ENCODE results near the gene GALNT2. TPM values are rescaled to one million over a fixed set of nuclear protein-coding genes. Genes with fewer than 3 reads are reported as not detected.

GALNT2 gene
- total and polyA plus RNA-seq, 10 of the 15 experiments (the other 5 are each of a cell fraction or from before 2014, with no cell fraction given) = 0.52 to 27.7 (median 16.3) TPM

GRCh38 chr1:230284891-230285290, 217.9 kb downstream of the GALNT2 start:
- no peak for FAIRE-seq

More at GRCh38 chr1:230284891-230285290, 217.9 kb downstream of the GALNT2 start:
- no peaks in the 10 kb centered on the region for H3K79me2 ChIP-seq (ENCODE audit: control insufficient read depth, insufficient read depth, low read length)
- TF ChIP-seq ZNF592 (IDR thresholded peaks at IDR 0.05) (no peak), ZBTB33 (IDR thresholded peaks at IDR 0.05) (no peak), MYC (IDR thresholded peaks at IDR 0.05; ENCODE audit: insufficient read depth, insufficient read length, insufficient replicate concordance, low read length, severe bottlenecking) (no peak), ZNF622 (IDR thresholded peaks at IDR 0.05) (no peak)
- H3K4me2 ChIP-seq (ENCODE audit: control insufficient read depth, insufficient read depth) = no peak overlapping the region
- no TSS peak for BruUV-seq (replicated peaks)
- no peaks in the 10 kb centered on the region for H3K9me3 ChIP-seq (replicated peaks; ENCODE audit: control insufficient read depth, insufficient read depth, low read length)
- WGBS (ENCODE audit: insufficient coverage, insufficient replicate concordance, low lambda C conversion rate, missing lambda C conversion rate) = 71% methylated on average over 9 of the region's 10 CpGs
- DNase-seq (ENCODE audit: low read depth, low spot score) = no peak
- H2AFZ ChIP-seq (ENCODE audit: control insufficient read depth, low read depth, low read length) = no peak overlapping the region
- RAD21 ChIA-PET (ENCODE audit: unreplicated experiment) = no interaction called here
- ATAC-seq = no peak
- CTCF ChIA-PET = no interaction called here
- POLR2A ChIA-PET = no interaction called here
- no peaks in the 10 kb centered on the region; the same call in 1 of the 2 replicates for H3K4me1 ChIP-seq (ENCODE audit: control insufficient read depth, insufficient read depth, low read length)
- in situ Hi-C loops (cut with MboI) = no loop called here
- H3K27ac ChIP-seq (ENCODE audit: control insufficient read depth, insufficient read depth) = no peak overlapping the region
- H3K4me3 ChIP-seq = no peak overlapping the region
- no peaks in the 10 kb centered on the region for H4K20me1 ChIP-seq (ENCODE audit: control insufficient read depth, insufficient read depth)
- H3K36me3 ChIP-seq (ENCODE audit: control insufficient read depth in 2 of 2, insufficient read depth in 2 of 2, low read length in 1 of 2) = peaks cover 0 to 1% of the 10 kb centered on the region in 2 experiments; a peak in 1 of 4 replicates
- intact Hi-C loops (cut with micrococcal nuclease; ENCODE audit: unreplicated experiment) = no loop called here
- no peak overlapping the region for H3K9ac ChIP-seq (ENCODE audit: control insufficient read depth, insufficient read depth, low read length)
- H3K27me3 ChIP-seq (replicated peaks in 1 of 2; ENCODE audit: control insufficient read depth in 2 of 2, insufficient read depth in 2 of 2, low read length in 1 of 2) = no peaks in the 10 kb centered on the region
- SMC1A ChIA-PET (ENCODE audit: uncharacterized antibody, unreplicated experiment) = no interaction called here
